Kidney epithelial cell (primary cell): ENCODE results near the gene ANGPT4. TPM values are rescaled to one million over a fixed set of nuclear protein-coding genes. Genes with fewer than 3 reads are reported as not detected.

ENCODE experiments used
- DNase-seq: peaks from one replicate; pipeline ENCODE4 v3.0.0-alpha.2; 2010; ENCODE audit warnings: low read depth
- H3K27me3 ChIP-seq: 2 replicates; pipeline ENCODE4 v1.6.0; 2011; ENCODE audit warnings: low read length; ENCODE audit not compliant: control insufficient read depth, insufficient read depth
- H3K36me3 ChIP-seq: 2 replicates; pipeline ENCODE4 v1.5.1; 2011; ENCODE audit warnings: low read length; ENCODE audit not compliant: control insufficient read depth, insufficient read depth
- H3K4me3 ChIP-seq: 2 replicates; pipeline ENCODE4 v1.5.1; 2011; ENCODE audit warnings: low read depth, mild to moderate bottlenecking, control low read depth, low read length
- total RNA-seq: library from RNA; depleted of rRNA; stranded (reverse); fragments of >200 nt; gene quantifications from 2 replicates; pipeline ENCODE4 v1.2.3, GENCODE V29; 2015
- TF ChIP-seq, protein P1 (sequence below): IDR thresholded peaks from 2 replicates; pipeline ENCODE4 v1.5.1; 2011; ENCODE audit warnings: mild to moderate bottlenecking, moderate library complexity, low read length, control low read depth, inconsistent platforms; ENCODE audit not compliant: insufficient read depth, poor library complexity, severe bottlenecking

ANGPT4 gene
- total RNA-seq, 1 donor from 2014 or later: not detected

DNA sequence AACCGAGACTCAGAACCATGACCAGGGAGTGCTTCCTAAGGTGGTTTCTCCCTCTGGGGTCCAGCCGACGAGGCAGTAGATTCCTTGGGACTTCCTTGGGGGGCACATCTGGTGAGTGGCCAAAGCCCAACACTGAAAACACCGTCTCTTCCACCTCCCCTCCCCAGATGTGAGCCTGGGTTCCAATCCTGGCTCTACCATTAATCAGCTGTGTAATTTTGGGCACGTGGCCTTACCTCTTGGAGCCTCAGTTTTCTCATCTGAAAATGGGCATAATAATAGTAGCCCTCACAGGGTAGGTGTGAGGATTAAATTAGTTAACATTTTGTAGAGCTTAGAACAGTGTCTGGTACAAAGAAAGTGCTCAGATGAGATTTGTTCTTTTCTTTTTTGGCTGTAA, 77.1 kb downstream of the ANGPT4 start:
- Histone ChIP-seq H3K27me3 (peaks cover 13% of the 10 kb centered on the region), H3K36me3 (no peaks in the 10 kb centered on the region), H3K4me3 (no peak overlapping the region)
- TF ChIP-seq, protein P1, sequence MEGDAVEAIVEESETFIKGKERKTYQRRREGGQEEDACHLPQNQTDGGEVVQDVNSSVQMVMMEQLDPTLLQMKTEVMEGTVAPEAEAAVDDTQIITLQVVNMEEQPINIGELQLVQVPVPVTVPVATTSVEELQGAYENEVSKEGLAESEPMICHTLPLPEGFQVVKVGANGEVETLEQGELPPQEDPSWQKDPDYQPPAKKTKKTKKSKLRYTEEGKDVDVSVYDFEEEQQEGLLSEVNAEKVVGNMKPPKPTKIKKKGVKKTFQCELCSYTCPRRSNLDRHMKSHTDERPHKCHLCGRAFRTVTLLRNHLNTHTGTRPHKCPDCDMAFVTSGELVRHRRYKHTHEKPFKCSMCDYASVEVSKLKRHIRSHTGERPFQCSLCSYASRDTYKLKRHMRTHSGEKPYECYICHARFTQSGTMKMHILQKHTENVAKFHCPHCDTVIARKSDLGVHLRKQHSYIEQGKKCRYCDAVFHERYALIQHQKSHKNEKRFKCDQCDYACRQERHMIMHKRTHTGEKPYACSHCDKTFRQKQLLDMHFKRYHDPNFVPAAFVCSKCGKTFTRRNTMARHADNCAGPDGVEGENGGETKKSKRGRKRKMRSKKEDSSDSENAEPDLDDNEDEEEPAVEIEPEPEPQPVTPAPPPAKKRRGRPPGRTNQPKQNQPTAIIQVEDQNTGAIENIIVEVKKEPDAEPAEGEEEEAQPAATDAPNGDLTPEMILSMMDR: no peak
- no peak for DNase-seq

DNA sequence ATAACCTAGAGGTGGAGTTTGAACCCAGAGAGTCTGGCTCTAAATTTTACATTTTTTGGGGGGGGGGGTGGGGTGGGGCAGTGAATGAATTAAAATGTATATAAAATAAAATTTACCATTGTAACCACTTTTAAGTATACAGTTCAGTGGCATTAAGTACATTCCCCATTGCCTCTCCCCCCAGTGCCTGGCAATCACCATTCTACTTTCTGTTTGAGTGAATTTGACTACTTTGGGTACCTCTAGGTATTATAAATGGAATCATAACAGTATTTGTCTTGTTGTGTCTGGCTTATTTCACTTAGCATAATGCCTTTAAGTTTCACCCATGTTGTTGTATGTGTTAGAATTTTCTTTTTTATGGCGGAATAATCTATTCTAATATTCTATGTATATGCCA, 79.9 kb downstream of the ANGPT4 start:
- no peak overlapping the region for H3K4me3 ChIP-seq
- TF ChIP-seq, protein P1: no peak
- DNase-seq: no peak
- no peaks in the 10 kb centered on the region for H3K36me3 ChIP-seq
- no peaks in the 10 kb centered on the region for H3K27me3 ChIP-seq

DNA sequence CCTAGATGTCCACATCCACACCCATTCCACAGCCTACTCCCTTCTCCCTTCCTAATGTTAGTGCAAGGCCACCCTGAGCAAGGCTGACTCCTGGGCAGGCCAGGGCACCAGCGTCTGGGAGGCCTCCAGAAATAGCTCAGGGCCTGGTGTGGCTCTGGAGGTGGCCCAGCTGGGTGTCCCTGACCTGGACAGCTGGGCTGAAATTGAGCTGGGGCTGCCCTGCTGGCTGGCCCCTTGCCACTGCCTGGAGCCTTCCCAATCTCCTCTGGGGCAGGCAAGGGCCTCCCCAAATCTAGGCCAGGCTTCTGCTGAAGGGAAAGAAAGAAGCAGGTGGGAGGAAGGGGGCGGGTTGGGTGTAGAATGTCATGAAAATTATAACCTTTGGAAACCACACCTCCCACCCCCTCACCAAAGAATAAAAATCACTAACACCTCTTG, 80.5 kb downstream of the ANGPT4 start:
- no peaks in the 10 kb centered on the region for H3K36me3 ChIP-seq
- TF ChIP-seq, protein P1: no peak
- no peaks in the 10 kb centered on the region for H3K27me3 ChIP-seq
- DNase-seq: no peak
- H3K4me3 ChIP-seq: no peak overlapping the region

DNA sequence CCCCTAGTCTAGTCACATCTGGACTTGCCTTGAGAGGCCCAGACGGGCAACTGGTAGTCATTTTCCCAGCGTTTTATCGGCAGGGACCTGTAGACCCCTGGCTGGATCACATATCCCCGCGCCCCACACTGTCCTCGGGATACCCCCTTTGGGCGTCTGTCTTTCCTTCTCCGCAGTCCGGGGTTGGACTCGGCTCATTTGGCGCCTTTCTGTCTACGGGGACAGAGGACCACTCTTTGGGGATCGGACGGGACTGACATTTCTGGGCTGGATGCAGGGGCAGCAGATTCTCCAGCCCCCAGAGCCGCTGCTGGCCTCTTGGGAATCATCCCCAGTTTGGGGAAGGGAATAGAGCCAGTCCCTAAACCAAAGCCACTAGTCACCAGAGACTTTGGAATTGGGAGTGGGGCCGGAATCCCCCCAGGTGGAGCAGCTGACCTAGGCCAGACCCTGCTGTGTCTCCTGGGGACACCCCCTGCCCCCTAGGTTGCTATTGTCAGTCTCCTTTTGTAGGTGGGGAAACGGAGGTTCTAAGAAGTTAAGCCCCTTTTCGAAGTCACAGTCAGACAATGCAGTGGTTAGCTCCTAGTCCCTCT, 81.9 kb downstream of the ANGPT4 start:
- TF ChIP-seq, protein P1: no peak
- H3K36me3 ChIP-seq: no peaks in the 10 kb centered on the region
- H3K27me3 ChIP-seq: no peaks in the 10 kb centered on the region
- peak overlapping the region; percentile 61 for H3K4me3 ChIP-seq
- DNase-seq: no peak

DNA sequence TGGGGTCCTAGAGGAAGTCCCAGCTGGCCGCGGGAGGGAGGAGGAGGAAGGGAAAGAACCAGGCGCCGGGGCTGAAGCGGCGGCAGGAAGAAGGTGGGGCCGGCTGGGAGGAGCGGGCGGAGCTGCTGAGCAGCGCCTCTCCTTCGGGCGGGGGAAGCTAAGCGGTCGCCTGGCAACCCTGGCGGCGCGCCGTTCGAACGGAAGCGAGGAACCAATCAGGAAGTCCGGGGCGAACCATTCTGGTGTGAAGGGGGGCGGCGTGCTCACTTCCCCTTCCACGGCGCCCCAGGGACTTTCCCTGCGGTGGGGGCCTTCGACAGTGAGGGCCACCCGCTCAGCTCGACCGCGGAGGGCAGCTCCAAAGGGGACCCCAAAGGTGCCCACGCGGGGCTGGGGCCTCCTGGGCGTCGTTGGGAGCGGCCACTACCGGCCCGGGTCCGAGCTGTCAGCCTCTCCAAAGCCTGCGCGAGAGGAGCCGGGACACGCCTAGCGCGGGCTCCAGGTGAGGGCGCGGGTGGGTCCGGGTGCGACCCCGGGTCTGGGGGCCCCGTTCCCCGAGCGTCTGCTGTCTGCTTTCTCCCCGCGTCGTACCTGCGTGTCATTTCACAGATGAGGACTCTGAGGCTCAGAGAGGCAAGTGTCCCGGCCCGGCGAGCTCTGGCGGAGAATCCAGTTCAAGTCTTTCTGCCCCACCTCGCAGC, 82.5 kb downstream of the ANGPT4 start, which contains the start of gene FAM110A:
FAM110A (plus strand) TSS at position 266 of the 701 bp plus-strand sequence. CDS start 11,090 bp downstream, outside the sequence.
- H3K36me3 ChIP-seq: no peaks in the 10 kb centered on the region
- H3K27me3 ChIP-seq: no peaks in the 10 kb centered on the region
- TF ChIP-seq, protein P1: no peak
- peak; percentile 65 for DNase-seq
- peak within 1 kb of the TSS; percentile 61 for H3K4me3 ChIP-seq

DNA sequence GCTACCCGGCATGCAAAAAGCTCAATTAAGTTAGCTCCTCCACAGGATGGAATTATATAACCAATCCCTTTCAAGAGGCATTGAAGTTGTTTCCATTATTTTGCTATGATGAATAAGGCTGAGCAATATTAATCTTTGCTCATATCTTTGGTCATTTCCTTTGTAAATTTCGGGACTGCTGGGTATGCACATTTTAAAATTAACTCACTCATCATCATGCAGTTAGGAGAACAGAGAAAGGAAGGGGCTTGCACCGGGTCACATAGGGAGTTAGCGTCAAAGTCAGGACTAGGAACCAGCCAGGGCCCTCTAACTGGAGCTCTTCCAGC, 83.0 kb downstream of the ANGPT4 start:
- TF ChIP-seq, protein P1: no peak
- Histone ChIP-seq H3K36me3 (no peaks in the 10 kb centered on the region), H3K27me3 (no peaks in the 10 kb centered on the region), H3K4me3 (peak overlapping the region; percentile 7)
- DNase-seq: no peak
